Inflammatory macrophage treated with lipopolysaccharide for 4 hours (primary cell): ENCODE data around the gene KCNQ1.

Experiments
- DNase-seq: peaks from one replicate; pipeline ENCODE4 v3.0.0-alpha.2; 2020

Gene KCNQ1

GRCh38 chr11:2858995-2859698 lies 414.3 kb downstream of the KCNQ1 start:
- no peak for DNase-seq

- no peak for DNase-seq
Measured at GRCh38 chr11:2859699-2860037, 414.9 kb downstream of the KCNQ1 start.

- DNase-seq, result peak; percentile 41
Measured at GRCh38 chr11:2860636-2861035, 415.8 kb downstream of the KCNQ1 start.

GRCh38 chr11:2862395-2863275 lies 417.8 kb downstream of the KCNQ1 start:
- DNase-seq, result no peak

- no peak for DNase-seq
Measured at GRCh38 chr11:2863276-2863618, 418.4 kb downstream of the KCNQ1 start.

- DNase-seq, result no peak
Measured at GRCh38 chr11:2864901-2865300, 420.1 kb downstream of the KCNQ1 start.

- no peak for DNase-seq
Measured at GRCh38 chr11:2865922-2866577, 421.2 kb downstream of the KCNQ1 start.

GRCh38 chr11:2867142-2867541 lies 422.3 kb downstream of the KCNQ1 start:
- no peak for DNase-seq

GRCh38 chr11:2867722-2868505 lies 423.1 kb downstream of the KCNQ1 start:
- peak; percentile 28 for DNase-seq

GRCh38 chr11:2868506-2869133 lies 423.8 kb downstream of the KCNQ1 start:
- no peak for DNase-seq

- DNase-seq, result no peak
Measured at GRCh38 chr11:2869134-2869526, 424.3 kb downstream of the KCNQ1 start.

GRCh38 chr11:2869561-2870427 lies 425.0 kb downstream of the KCNQ1 start:
- no peak for DNase-seq

GRCh38 chr11:2870460-2870859 lies 425.7 kb downstream of the KCNQ1 start:
- no peak for DNase-seq

GRCh38 chr11:2870969-2871680 lies 426.3 kb downstream of the KCNQ1 start:
- DNase-seq, result no peak

GRCh38 chr11:2874963-2875362 lies 430.2 kb downstream of the KCNQ1 start:
- DNase-seq, result no peak

GRCh38 chr11:2877474-2877873 lies 432.7 kb downstream of the KCNQ1 start:
- DNase-seq, result no peak

GRCh38 chr11:2878782-2879181 lies 434.0 kb downstream of the KCNQ1 start:
- DNase-seq, result no peak

GRCh38 chr11:2880646-2881045 lies 435.8 kb downstream of the KCNQ1 start:
- DNase-seq, result no peak

- no peak for DNase-seq
Measured at GRCh38 chr11:2881076-2881980, 436.5 kb downstream of the KCNQ1 start.

- no peak for DNase-seq
Measured at GRCh38 chr11:2881981-2882375, 437.2 kb downstream of the KCNQ1 start.
